Kidney epithelial cell (primary cell): ENCODE data around the gene RNF130. TPM values are rescaled to one million over a fixed set of nuclear protein-coding genes. Genes with fewer than 3 reads are reported as not detected.

Experiments
- DNase-seq: peaks from one replicate; pipeline ENCODE4 v3.0.0-alpha.2; 2010; ENCODE audit warnings: low read depth
- H3K27me3 ChIP-seq: 2 replicates; pipeline ENCODE4 v1.6.0; 2011; ENCODE audit warnings: low read length; ENCODE audit not compliant: control insufficient read depth, insufficient read depth
- H3K36me3 ChIP-seq: 2 replicates; pipeline ENCODE4 v1.5.1; 2011; ENCODE audit warnings: low read length; ENCODE audit not compliant: control insufficient read depth, insufficient read depth
- H3K4me3 ChIP-seq: 2 replicates; pipeline ENCODE4 v1.5.1; 2011; ENCODE audit warnings: low read depth, mild to moderate bottlenecking, control low read depth, low read length
- CTCF ChIP-seq: IDR thresholded peaks from 2 replicates; pipeline ENCODE4 v1.5.1; 2011; ENCODE audit warnings: mild to moderate bottlenecking, moderate library complexity, low read length, control low read depth, inconsistent platforms; ENCODE audit not compliant: insufficient read depth, poor library complexity, severe bottlenecking
- total RNA-seq: library from RNA; depleted of rRNA; stranded (reverse); fragments of >200 nt; gene quantifications from 2 replicates; pipeline ENCODE4 v1.2.3, GENCODE V29; 2015

RNF130 gene
- total RNA-seq, 1 donor from 2014 or later = 42.0 TPM

- no peak for TF ChIP-seq CTCF
- Histone ChIP-seq H3K27me3 (no peaks in the 10 kb centered on the region), H3K36me3 (no peaks in the 10 kb centered on the region), H3K4me3 (no peak overlapping the region)
- no peak for DNase-seq
These were observed 32.6 kb upstream of the RNF130 start for GRCh38 chr5:180104168-180104530.

- Histone ChIP-seq H3K36me3 (no peaks in the 10 kb centered on the region), H3K4me3 (no peak overlapping the region), H3K27me3 (no peaks in the 10 kb centered on the region)
- DNase-seq = no peak
- TF ChIP-seq CTCF = no peak
These were observed 32.1 kb upstream of the RNF130 start for GRCh38 chr5:180103487-180104167.

GRCh38 chr5:180102636-180103035 is 31.1 kb upstream of the RNF130 start:
- Histone ChIP-seq H3K36me3 (no peaks in the 10 kb centered on the region), H3K27me3 (no peaks in the 10 kb centered on the region), H3K4me3 (no peak overlapping the region)
- no peak for DNase-seq
- no peak for TF ChIP-seq CTCF

GRCh38 chr5:180101451-180102105 is 30.0 kb upstream of the RNF130 start:
- Histone ChIP-seq H3K4me3 (no peak overlapping the region), H3K27me3 (no peaks in the 10 kb centered on the region), H3K36me3 (no peaks in the 10 kb centered on the region)
- no peak for DNase-seq
- TF ChIP-seq CTCF = no peak

- H3K4me3 ChIP-seq = no peak overlapping the region
- H3K27me3 ChIP-seq = no peaks in the 10 kb centered on the region
- TF ChIP-seq CTCF = no peak
- no peak for DNase-seq
- H3K36me3 ChIP-seq = no peaks in the 10 kb centered on the region
These were observed 29.3 kb upstream of the RNF130 start for GRCh38 chr5:180100621-180101450.
